Liver (tissue), 9 donors: ENCODE results near the gene ERFL. TPM values are rescaled to one million over a fixed set of nuclear protein-coding genes. Genes with fewer than 3 reads are reported as not detected.

Experiments used
- DNase-seq: peaks from one replicate; pipeline ENCODE4 v3.0.0-alpha.2; 2017; ENCODE audit warnings: low spot score
- H3K27ac ChIP-seq, 2 donors: one replicate each; pipeline ENCODE4 v1.7.0; 2013; ENCODE audit warnings: inconsistent platforms in 2 of 2, low read length in 2 of 2, control low read depth in 1 of 2, low read depth in 1 of 2, mild to moderate bottlenecking in 1 of 2
- H3K27me3 ChIP-seq, 4 donors: one replicate each; pipeline versions ENCODE4 v1.6.1 to v1.7.0; 2013; ENCODE audit warnings: low read length in 3 of 4, inconsistent platforms in 1 of 4, mild to moderate bottlenecking in 1 of 4, moderate library complexity in 1 of 4; ENCODE audit not compliant: control insufficient read depth in 4 of 4, insufficient read depth in 4 of 4
- H3K36me3 ChIP-seq, 4 donors: one replicate each; pipeline versions ENCODE4 v1.6.1 to v1.7.0; 2013; ENCODE audit warnings: low read length in 3 of 4, mild to moderate bottlenecking in 3 of 4, low read depth in 1 of 4, moderate library complexity in 1 of 4; ENCODE audit not compliant: control insufficient read depth in 4 of 4, insufficient read depth in 3 of 4
- H3K4me1 ChIP-seq, 4 donors: one replicate each; pipeline versions ENCODE4 v1.6.1 to v1.7.0; 2013; ENCODE audit warnings: low read length in 3 of 4, mild to moderate bottlenecking in 3 of 4, moderate library complexity in 1 of 4; ENCODE audit not compliant: control insufficient read depth in 4 of 4, insufficient read depth in 4 of 4
- H3K4me3 ChIP-seq, 3 donors: one replicate each; pipeline versions ENCODE4 v1.6.1 to v1.7.0; 2013; ENCODE audit warnings: low read length in 3 of 3, control low read depth in 1 of 3, low read depth in 1 of 3, mild to moderate bottlenecking in 1 of 3
- H3K9ac ChIP-seq, 2 donors: one replicate each; pipeline ENCODE4 v1.7.0; 2013; ENCODE audit warnings: low read length in 2 of 2, mild to moderate bottlenecking in 2 of 2, moderate library complexity in 2 of 2, control low read depth in 1 of 2, low read depth in 1 of 2
- H3K9me3 ChIP-seq, 4 donors: one replicate each; pipeline versions ENCODE4 v1.6.1 to v1.7.0; 2013; ENCODE audit warnings: low read length in 3 of 4; ENCODE audit not compliant: control insufficient read depth in 4 of 4
- ATF3 ChIP-seq: IDR thresholded peaks from 2 replicates; pipeline ENCODE4 v1.6.1; 2016; ENCODE audit warnings: antibody characterized with exemption
- CTCF ChIP-seq: fragments of 150-350 bp; IDR thresholded peaks from 2 replicates; pipeline ENCODE4 v1.5.1; 2017; ENCODE audit warnings: improper control_type of control experiment, low read depth, low read length; ENCODE audit not compliant: missing input control
- FOXA1 ChIP-seq: IDR thresholded peaks from 2 replicates; pipeline ENCODE4 v1.6.1; 2016; ENCODE audit warnings: antibody characterized with exemption
- GABPA ChIP-seq, 2 donors: IDR thresholded peaks in 1 of 2; conservative IDR thresholded peaks in 1 of 2; 2 replicates each; pipeline ENCODE4 v1.6.1; 2016; ENCODE audit warnings: antibody characterized with exemption in 2 of 2, mild to moderate bottlenecking in 1 of 2, moderate library complexity in 1 of 2
- HNF4A ChIP-seq, 2 donors: conservative IDR thresholded peaks; 2 replicates each; pipeline ENCODE4 v1.6.1; 2016; ENCODE audit warnings: antibody characterized with exemption in 2 of 2, mild to moderate bottlenecking in 2 of 2
- HNF4G ChIP-seq: IDR thresholded peaks from 2 replicates; pipeline ENCODE4 v1.6.1; 2016; ENCODE audit warnings: antibody characterized with exemption
- JUND ChIP-seq, 2 donors: IDR thresholded peaks; 2 replicates each; pipeline ENCODE4 v1.6.1; 2016; ENCODE audit warnings: antibody characterized with exemption in 2 of 2
- NR2F2 ChIP-seq: IDR thresholded peaks from 2 replicates; pipeline ENCODE4 v1.6.1; 2016; ENCODE audit warnings: antibody characterized with exemption
- RAD21 ChIP-seq, 2 donors: IDR thresholded peaks; 2 replicates each; pipeline ENCODE4 v1.6.1; 2016; ENCODE audit warnings: antibody characterized with exemption in 2 of 2, mild to moderate bottlenecking in 2 of 2
- TAF1 ChIP-seq: conservative IDR thresholded peaks from 2 replicates; pipeline ENCODE4 v1.6.1; 2016; ENCODE audit warnings: antibody characterized with exemption, mild to moderate bottlenecking
- YY1 ChIP-seq: IDR thresholded peaks from 2 replicates; pipeline ENCODE4 v1.6.1; 2016; ENCODE audit warnings: antibody characterized with exemption, mild to moderate bottlenecking
- ZBTB33 ChIP-seq: IDR thresholded peaks from 2 replicates; pipeline ENCODE4 v1.6.1; 2016; ENCODE audit warnings: antibody characterized with exemption
- WGBS: extraction: QIAGEN DNeasy Blood & Tissue Kit; methylation state at CpG from one replicate; pipeline ENCODE4 v1.1.7; 2013; 5-methylcytosine and 5-hydroxymethylcytosine counted together
- polyA plus RNA-seq, 2 donors: library from polyadenylated mRNA; stranded (reverse) in 1 of 2; unstranded in 1 of 2; fragments of 200-250 nt in 1 of 2; fragments of >200 nt in 1 of 2; fragmentation: Nextera tagmentation in 1 of 2; extraction: Ambion mirVana in 1 of 2; gene quantifications; one replicate each; pipeline versions ENCODE4 v1.2.1 to v1.2.3, GENCODE V29; 2013 to 2015
- total RNA-seq, 2 donors: library from RNA; depleted of rRNA; stranded (reverse); fragments of >200 nt; gene quantifications; one replicate each; pipeline ENCODE4 v1.2.3, GENCODE V29; 2014
- TF ChIP-seq, protein P1 (sequence below): IDR thresholded peaks from 2 replicates; pipeline ENCODE4 v1.6.1; 2016; ENCODE audit warnings: antibody characterized with exemption, mild to moderate bottlenecking
- TF ChIP-seq, protein P2 (sequence below): IDR thresholded peaks from 2 replicates; pipeline ENCODE4 v1.6.1; 2016; ENCODE audit warnings: antibody characterized with exemption
- donor health status: healthy.
- donor health status: healthy.
- donor health status: healthy.
- donor health status: healthy.
- donor health status: healthy.

ERFL gene
- total and polyA plus RNA-seq, 4 donors = not detected

DNA sequence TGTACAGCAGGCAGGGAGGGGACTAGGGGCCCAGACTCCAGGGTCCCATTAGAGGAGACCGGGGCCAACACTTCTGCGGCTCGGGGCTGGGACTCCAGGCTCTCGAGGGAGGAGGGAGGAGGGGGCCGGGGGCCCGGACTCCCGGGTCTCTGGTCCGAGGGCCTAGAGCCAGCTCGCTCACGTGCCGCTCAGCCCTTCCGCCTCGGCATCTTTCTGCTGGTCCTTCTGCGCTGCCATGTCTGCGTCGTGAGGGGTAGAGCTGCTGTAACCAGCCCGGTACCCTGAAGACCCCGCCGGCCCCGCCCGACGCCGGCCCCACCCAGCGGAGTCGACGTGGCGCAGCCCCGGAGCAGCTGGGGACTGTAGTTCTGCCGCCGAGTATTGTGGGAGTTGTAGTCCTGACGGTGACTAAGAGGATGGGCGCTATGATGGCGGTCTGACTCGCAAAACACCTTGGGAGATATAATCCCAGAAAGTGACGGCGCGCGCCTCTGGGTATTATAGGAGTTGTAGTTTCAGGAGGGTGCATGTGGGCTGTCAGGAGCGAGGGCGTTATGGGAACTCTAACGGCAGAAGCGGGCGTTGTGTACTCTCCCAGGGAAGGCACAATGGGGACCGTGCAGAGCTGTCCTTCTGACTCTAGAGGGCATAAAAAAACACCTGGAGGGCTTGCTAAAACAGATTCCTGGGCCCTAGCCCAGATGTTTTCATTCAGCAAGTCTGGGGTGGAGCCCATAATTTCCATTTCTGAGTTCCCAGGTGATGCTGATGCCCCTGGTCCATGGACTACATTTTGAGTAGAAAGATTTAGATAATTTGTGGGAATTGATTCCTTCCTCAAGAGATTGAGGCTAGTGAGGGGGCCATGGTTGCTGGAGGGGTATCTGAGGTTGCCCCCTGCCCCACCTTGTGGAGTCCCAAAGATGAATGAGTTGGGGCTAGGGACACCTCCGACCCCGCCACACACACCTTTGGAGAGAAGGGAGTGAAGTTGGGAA lies 31.1 kb upstream of the ERFL start, which contains the start of gene RABAC1 (continued):
- TF ChIP-seq CTCF = no peak
- TF ChIP-seq GABPA (IDR thresholded peaks at IDR 0.05 in 1 of 2, conservative IDR thresholded peaks at IDR 0.05 in 1 of 2) = peak in 1 of 2 donors; percentile 42

GRCh38 chr19:41958367-41959055 lies 30.3 kb upstream of the ERFL start:
- TF ChIP-seq YY1 (peak; percentile 2), HNF4G (no peak)
- TF ChIP-seq, protein P1, sequence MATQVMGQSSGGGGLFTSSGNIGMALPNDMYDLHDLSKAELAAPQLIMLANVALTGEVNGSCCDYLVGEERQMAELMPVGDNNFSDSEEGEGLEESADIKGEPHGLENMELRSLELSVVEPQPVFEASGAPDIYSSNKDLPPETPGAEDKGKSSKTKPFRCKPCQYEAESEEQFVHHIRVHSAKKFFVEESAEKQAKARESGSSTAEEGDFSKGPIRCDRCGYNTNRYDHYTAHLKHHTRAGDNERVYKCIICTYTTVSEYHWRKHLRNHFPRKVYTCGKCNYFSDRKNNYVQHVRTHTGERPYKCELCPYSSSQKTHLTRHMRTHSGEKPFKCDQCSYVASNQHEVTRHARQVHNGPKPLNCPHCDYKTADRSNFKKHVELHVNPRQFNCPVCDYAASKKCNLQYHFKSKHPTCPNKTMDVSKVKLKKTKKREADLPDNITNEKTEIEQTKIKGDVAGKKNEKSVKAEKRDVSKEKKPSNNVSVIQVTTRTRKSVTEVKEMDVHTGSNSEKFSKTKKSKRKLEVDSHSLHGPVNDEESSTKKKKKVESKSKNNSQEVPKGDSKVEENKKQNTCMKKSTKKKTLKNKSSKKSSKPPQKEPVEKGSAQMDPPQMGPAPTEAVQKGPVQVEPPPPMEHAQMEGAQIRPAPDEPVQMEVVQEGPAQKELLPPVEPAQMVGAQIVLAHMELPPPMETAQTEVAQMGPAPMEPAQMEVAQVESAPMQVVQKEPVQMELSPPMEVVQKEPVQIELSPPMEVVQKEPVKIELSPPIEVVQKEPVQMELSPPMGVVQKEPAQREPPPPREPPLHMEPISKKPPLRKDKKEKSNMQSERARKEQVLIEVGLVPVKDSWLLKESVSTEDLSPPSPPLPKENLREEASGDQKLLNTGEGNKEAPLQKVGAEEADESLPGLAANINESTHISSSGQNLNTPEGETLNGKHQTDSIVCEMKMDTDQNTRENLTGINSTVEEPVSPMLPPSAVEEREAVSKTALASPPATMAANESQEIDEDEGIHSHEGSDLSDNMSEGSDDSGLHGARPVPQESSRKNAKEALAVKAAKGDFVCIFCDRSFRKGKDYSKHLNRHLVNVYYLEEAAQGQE = peak; percentile 36
- Histone ChIP-seq H3K4me1 (peaks cover 0 to 14% (median 8%) of the 10 kb centered on the region in 4 donors), H3K27me3 (no peaks in the 10 kb centered on the region), H3K4me3 (peak overlapping the region; percentile 62 to 86 (median 86)), H3K27ac (peak overlapping the region; percentile 80), H3K9ac (peak overlapping the region; percentile 10 to 30), H3K36me3 (peaks cover 0 to 6% (median 2%) of the 10 kb centered on the region in 4 donors), H3K9me3 (no peaks in the 10 kb centered on the region)
- under 1% methylated on average over 43 of the region's 43 CpGs for WGBS
- DNase-seq = peak; percentile 83

DNA sequence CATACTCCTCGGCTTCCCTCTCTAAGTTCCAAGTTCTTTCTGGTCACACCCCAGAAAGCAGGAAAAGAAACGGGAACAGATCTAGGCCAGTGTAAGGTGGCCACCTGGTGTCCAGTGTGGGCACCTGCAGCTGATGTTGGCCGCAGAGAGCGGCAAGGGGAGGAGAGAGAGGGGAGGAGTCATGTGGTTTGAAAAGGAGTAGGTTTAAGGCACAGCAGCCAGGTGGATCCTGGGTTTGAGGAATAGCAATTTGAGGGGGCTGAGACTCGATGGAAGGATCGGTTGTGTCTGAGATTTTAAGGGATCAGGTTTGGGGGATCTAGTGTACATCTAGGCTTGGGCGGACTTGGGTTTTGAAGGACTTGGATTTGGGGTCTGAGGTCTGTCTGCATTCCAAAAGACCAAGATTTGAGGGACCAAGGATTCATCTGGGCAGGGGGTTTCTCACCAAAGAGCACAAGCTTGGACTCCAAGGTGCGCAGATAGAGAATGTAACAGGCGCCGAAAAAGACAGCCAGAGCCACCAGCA lies 29.7 kb upstream of the ERFL start:
- peaks cover 0 to 14% (median 8%) of the 10 kb centered on the region in 4 donors for H3K4me1 ChIP-seq
- H3K9me3 ChIP-seq = no peaks in the 10 kb centered on the region
- H3K9ac ChIP-seq = no peak overlapping the region
- peak overlapping the region in 2 of 3 donors; percentile 86 for H3K4me3 ChIP-seq
- H3K27ac ChIP-seq = peak overlapping the region; percentile 80
- H3K36me3 ChIP-seq = peaks cover 0 to 6% (median 2%) of the 10 kb centered on the region in 4 donors
- WGBS = 15% methylated on average over 10 of the region's 10 CpGs
- peak; percentile 60 for DNase-seq
- H3K27me3 ChIP-seq = no peaks in the 10 kb centered on the region
- no peak for TF ChIP-seq FOXA1
- no peak for TF ChIP-seq ATF3
- no peak for TF ChIP-seq ZBTB33
- TF ChIP-seq NR2F2 = no peak
- TF ChIP-seq, protein P2, sequence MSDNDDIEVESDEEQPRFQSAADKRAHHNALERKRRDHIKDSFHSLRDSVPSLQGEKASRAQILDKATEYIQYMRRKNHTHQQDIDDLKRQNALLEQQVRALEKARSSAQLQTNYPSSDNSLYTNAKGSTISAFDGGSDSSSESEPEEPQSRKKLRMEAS = no peak
- no peak for TF ChIP-seq TAF1
- TF ChIP-seq GABPA (IDR thresholded peaks at IDR 0.05 in 1 of 2, conservative IDR thresholded peaks at IDR 0.05 in 1 of 2) = no peak
- peak; percentile 85 to 91 for TF ChIP-seq RAD21 (IDR thresholded peaks at IDR 0.05)
- TF ChIP-seq HNF4G = no peak
- no peak for TF ChIP-seq JUND (IDR thresholded peaks at IDR 0.05)
- TF ChIP-seq YY1 = peak; percentile 7
- TF ChIP-seq, protein P1 = no peak
- TF ChIP-seq HNF4A (conservative IDR thresholded peaks at IDR 0.05) = no peak
